Heart left ventricle (tissue), 13 donors: ENCODE results near the gene OR10A5.

Experiments used
- POLR2A ChIP-seq, 2 donors: fragments of 450-650 bp; IDR thresholded peaks; one replicate each; pipeline ENCODE4 v1.6.1; 2017; ENCODE audit warnings: antibody characterized with exemption in 2 of 2, mild to moderate bottlenecking in 2 of 2, moderate library complexity in 2 of 2
- TF ChIP-seq, protein P1 (sequence below), 12 donors: fragments of 200-600 bp; sonication (generic) in 4 of 12; IDR thresholded peaks; one replicate each; pipeline versions ENCODE4 v1.5.0 to v1.8.0; 2018 to 2022; ENCODE audit warnings: antibody characterized with exemption in 12 of 12, mild to moderate bottlenecking in 5 of 12
- donor health status: ischemic (EF 13 %, LVEDD 7.1; RV severe dilation, severe dysfunction).
- donor health status: DM: no; HTN: yes; CAD: no.
- donor health status: DM: no; HTN: no; CAD: no.
- donor health status: ischemic (EF 25% LVEDD 6.9; RV normal size, moderate dysfunction).
- donor health status: ischemic (EF 25% LVEDD 5.7; RV mildly dilated, moderate dysfunction).
- donor health status: ischemic (EF 35%, LVEDD 5.7; RV mildly dilated, moderate dysfunction).
- donor health status: nonischemic (EF 11% LVEDD 7.7; RV severe dilation, severe dysfunction).
- donor health status: DM: yes; HTN: yes; CAD: no.
- donor health status: PGD.
- donor health status: ischemic (EF 29% LVEDD 5.4; RV normal size, mild dysfunction).
- donor health status: nonischemic (EF 23%, LVEDD 6.1; RV moderate dilation, normal function).

DNA sequence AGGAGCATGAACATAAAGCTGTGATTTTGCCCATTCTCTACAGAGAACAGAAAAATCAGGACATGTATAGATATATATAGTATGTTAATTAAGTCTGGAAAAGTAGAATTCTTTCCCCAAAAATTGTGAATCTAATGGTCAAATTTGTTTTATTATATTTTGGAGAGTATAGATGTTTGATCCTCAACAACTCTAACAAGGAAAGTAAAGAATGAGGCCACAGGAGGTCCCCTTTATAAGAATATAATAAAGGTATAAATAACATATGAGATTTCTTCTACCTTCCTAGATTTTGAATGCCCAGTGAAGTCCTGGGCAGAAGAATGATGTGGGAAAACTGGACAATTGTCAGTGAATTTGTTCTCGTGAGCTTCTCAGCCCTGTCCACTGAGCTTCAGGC, 30.8 kb downstream of the OR10A5 start, which contains the start of gene OR10A4:
- TF ChIP-seq, protein P1, sequence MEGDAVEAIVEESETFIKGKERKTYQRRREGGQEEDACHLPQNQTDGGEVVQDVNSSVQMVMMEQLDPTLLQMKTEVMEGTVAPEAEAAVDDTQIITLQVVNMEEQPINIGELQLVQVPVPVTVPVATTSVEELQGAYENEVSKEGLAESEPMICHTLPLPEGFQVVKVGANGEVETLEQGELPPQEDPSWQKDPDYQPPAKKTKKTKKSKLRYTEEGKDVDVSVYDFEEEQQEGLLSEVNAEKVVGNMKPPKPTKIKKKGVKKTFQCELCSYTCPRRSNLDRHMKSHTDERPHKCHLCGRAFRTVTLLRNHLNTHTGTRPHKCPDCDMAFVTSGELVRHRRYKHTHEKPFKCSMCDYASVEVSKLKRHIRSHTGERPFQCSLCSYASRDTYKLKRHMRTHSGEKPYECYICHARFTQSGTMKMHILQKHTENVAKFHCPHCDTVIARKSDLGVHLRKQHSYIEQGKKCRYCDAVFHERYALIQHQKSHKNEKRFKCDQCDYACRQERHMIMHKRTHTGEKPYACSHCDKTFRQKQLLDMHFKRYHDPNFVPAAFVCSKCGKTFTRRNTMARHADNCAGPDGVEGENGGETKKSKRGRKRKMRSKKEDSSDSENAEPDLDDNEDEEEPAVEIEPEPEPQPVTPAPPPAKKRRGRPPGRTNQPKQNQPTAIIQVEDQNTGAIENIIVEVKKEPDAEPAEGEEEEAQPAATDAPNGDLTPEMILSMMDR (IDR thresholded peaks at IDR 0.05): no peak
- TF ChIP-seq POLR2A (IDR thresholded peaks at IDR 0.05): no peak
